Gastroesophageal sphincter (tissue), 4 donors: ENCODE results near the gene SAMD8. TPM values are rescaled to one million over a fixed set of nuclear protein-coding genes. Genes with fewer than 3 reads are reported as not detected.

Source experiments
- ATAC-seq: fragments of 150-250 bp; one replicate; pipeline ENCODE4 v1.9.1; 2016; ENCODE audit warnings: mild to moderate bottlenecking, moderate library complexity
- H3K27ac ChIP-seq, 4 donors: fragments of 200-600 bp; sonication (generic) in 3 of 4; 1 replicate in 3 of 4; 2 replicates in 1 of 4; pipeline ENCODE4 v1.5.1; 2016 to 2019
- H3K27me3 ChIP-seq: fragments of 200-600 bp; sonication (generic); one replicate; pipeline ENCODE4 v1.5.1; 2019
- H3K36me3 ChIP-seq, 2 donors: fragments of 200-600 bp; sonication (generic); one replicate each; pipeline ENCODE4 v1.5.1; 2019; ENCODE audit warnings: control low read depth in 1 of 2
- H3K4me1 ChIP-seq, 3 donors: fragments of 200-600 bp; sonication (generic); 1 replicate in 2 of 3; 2 replicates in 1 of 3; pipeline ENCODE4 v1.5.1; 2016 to 2019; ENCODE audit warnings: control low read depth in 2 of 3
- H3K4me3 ChIP-seq, 2 donors: fragments of 200-600 bp; sonication (generic); one replicate each; pipeline ENCODE4 v1.5.1; 2019; ENCODE audit warnings: mild to moderate bottlenecking in 1 of 2, moderate library complexity in 1 of 2
- H3K9me3 ChIP-seq, 3 donors: fragments of 200-600 bp; sonication (generic); one replicate each; pipeline ENCODE4 v1.5.1; 2017 to 2019; ENCODE audit warnings: control low read depth in 2 of 3
- CTCF ChIP-seq, 4 experiments: fragments of 200-600 bp in 2 of 4; fragments of 450-650 bp in 2 of 4; sonication (generic) in 1 of 4; IDR thresholded peaks; one replicate each; pipeline ENCODE4 v1.5.1; 2017 to 2019; ENCODE audit warnings: antibody characterized with exemption in 4 of 4, mild to moderate bottlenecking in 2 of 4, moderate library complexity in 2 of 4
- EP300 ChIP-seq: sonication (generic); formaldehyde crosslinking; IDR thresholded peaks from one replicate; pipeline ENCODE4 v1.6.1; 2017; ENCODE audit warnings: antibody characterized with exemption, mild to moderate bottlenecking
- POLR2A ChIP-seq, 2 donors: fragments of 450-650 bp; IDR thresholded peaks; one replicate each; pipeline ENCODE4 v1.6.1; 2017; ENCODE audit warnings: antibody characterized with exemption in 2 of 2, mild to moderate bottlenecking in 2 of 2, moderate library complexity in 1 of 2
- POLR2AphosphoS5 ChIP-seq: sonication (generic); formaldehyde crosslinking; IDR thresholded peaks from one replicate; pipeline ENCODE4 v1.6.1; 2017; ENCODE audit warnings: antibody characterized with exemption
- WGBS, 2 donors: methylation state at CpG; one replicate each; pipeline ENCODE4 v1.1.5; 2018; ENCODE audit warnings: low coverage in 1 of 2; 5-methylcytosine and 5-hydroxymethylcytosine counted together
- total RNA-seq, 4 donors: library from RNA; depleted of rRNA; stranded (reverse); fragments of >200 nt; gene quantifications; one replicate each; pipeline ENCODE4 v1.1.0, GENCODE V29; 2016

Gene SAMD8
- total RNA-seq, 4 donors from 2014 or later: 23.2 to 33.8 (median 30.7) TPM

- Histone ChIP-seq H3K27ac (no peak overlapping the region), H3K36me3 (no peaks in the 10 kb centered on the region), H3K9me3 (no peaks in the 10 kb centered on the region), H3K27me3 (no peaks in the 10 kb centered on the region), H3K4me3 (no peak overlapping the region), H3K4me1 (peaks cover 0 to 15% (median 0%) of the 10 kb centered on the region in 3 donors)
- ATAC-seq: no peak
- no peak for TF ChIP-seq POLR2AphosphoS5
- TF ChIP-seq CTCF (IDR thresholded peaks at IDR 0.05): peak in 3 of 4 experiments; percentile 16 to 29 (median 28)
- WGBS, 2 donors: 80 to 100% methylated on average over 1 to 3 of the region's 11 CpGs
Observed at GRCh38 chr10:75097666-75098285, 13.7 kb upstream of the SAMD8 start.

GRCh38 chr10:75098902-75099673 lies 12.4 kb upstream of the SAMD8 start:
- Histone ChIP-seq H3K9me3 (no peaks in the 10 kb centered on the region), H3K27ac (no peak overlapping the region), H3K4me3 (no peak overlapping the region), H3K36me3 (no peaks in the 10 kb centered on the region), H3K27me3 (no peaks in the 10 kb centered on the region), H3K4me1 (peaks cover 0 to 15% (median 0%) of the 10 kb centered on the region in 3 donors)
- 89% methylated on average over 3 of the region's 14 CpGs; no CpG with 5 or more reads in 1 of the 2 donors for WGBS, 2 donors
- no peak for ATAC-seq
- TF ChIP-seq POLR2A (IDR thresholded peaks at IDR 0.05): no peak
- TF ChIP-seq POLR2AphosphoS5: no peak
- no peak for TF ChIP-seq EP300
- no peak for TF ChIP-seq CTCF (IDR thresholded peaks at IDR 0.05)

- 35% methylated on average over 10 of the region's 18 CpGs; no CpG with 5 or more reads in 1 of the 2 donors for WGBS, 2 donors
Observed at GRCh38 chr10:75099952-75100763, 11.3 kb upstream of the SAMD8 start.

GRCh38 chr10:75100764-75101291 lies 10.6 kb upstream of the SAMD8 start:
- TF ChIP-seq POLR2AphosphoS5: no peak
- no peaks in the 10 kb centered on the region for H3K36me3 ChIP-seq
- H3K9me3 ChIP-seq: no peaks in the 10 kb centered on the region
- no peak for ATAC-seq
- no peaks in the 10 kb centered on the region for H3K27me3 ChIP-seq
- WGBS, 2 donors: 29 to 50% methylated on average over 1 of the region's 4 CpGs
- no peak overlapping the region for H3K4me3 ChIP-seq
- no peak overlapping the region for H3K27ac ChIP-seq
- peaks cover 0 to 15% (median 0%) of the 10 kb centered on the region in 3 donors for H3K4me1 ChIP-seq

More at GRCh38 chr10:75099952-75100763, 11.3 kb upstream of the SAMD8 start:
- no peak overlapping the region for H3K27ac ChIP-seq
- ATAC-seq: peak; percentile 80
- H3K9me3 ChIP-seq: no peaks in the 10 kb centered on the region
- H3K4me3 ChIP-seq: no peak overlapping the region
- no peaks in the 10 kb centered on the region for H3K36me3 ChIP-seq
- H3K27me3 ChIP-seq: no peaks in the 10 kb centered on the region
- peak in 3 of 4 experiments; percentile 99 to 100 (median 99) for TF ChIP-seq CTCF (IDR thresholded peaks at IDR 0.05)
- no peak for TF ChIP-seq POLR2A (IDR thresholded peaks at IDR 0.05)
- no peak for TF ChIP-seq EP300
- peaks cover 0 to 15% (median 0%) of the 10 kb centered on the region in 3 donors for H3K4me1 ChIP-seq
